NCI-H1105 treated with DMSO at 0.1 percent for 48 hours (cell line): ENCODE data around the gene FAM107B.

ENCODE experiments used
- DNase-seq: peaks from one replicate; lab custom pipeline; 2025; lab: John Stamatoyannopoulos, UW

FAM107B gene

GRCh38 chr10:14535457-14536130, 239.1 kb downstream of the FAM107B start:
- no peak for DNase-seq

GRCh38 chr10:14534152-14534551, 240.5 kb downstream of the FAM107B start:
- no peak for DNase-seq

GRCh38 chr10:14533295-14533694, 241.4 kb downstream of the FAM107B start:
- no peak for DNase-seq

GRCh38 chr10:14532473-14533251, 242.0 kb downstream of the FAM107B start:
- no peak for DNase-seq

- DNase-seq, result no peak
These were observed 242.7 kb downstream of the FAM107B start for GRCh38 chr10:14531974-14532373.

GRCh38 chr10:14530465-14530864, 244.2 kb downstream of the FAM107B start:
- no peak for DNase-seq

GRCh38 chr10:14529351-14529750, 245.3 kb downstream of the FAM107B start:
- no peak for DNase-seq

- DNase-seq, result no peak
These were observed 246.2 kb downstream of the FAM107B start for GRCh38 chr10:14528450-14528849.

- no peak for DNase-seq
These were observed 246.8 kb downstream of the FAM107B start for GRCh38 chr10:14527915-14528314.

- no peak for DNase-seq
These were observed 247.4 kb downstream of the FAM107B start for GRCh38 chr10:14527134-14527844.

GRCh38 chr10:14526326-14526725, 248.4 kb downstream of the FAM107B start:
- DNase-seq, result no peak

GRCh38 chr10:14524691-14525324, 249.9 kb downstream of the FAM107B start:
- DNase-seq, result no peak

- DNase-seq, result no peak
These were observed 251.4 kb downstream of the FAM107B start for GRCh38 chr10:14523286-14523685.

- DNase-seq, result no peak
These were observed 254.9 kb downstream of the FAM107B start for GRCh38 chr10:14519785-14520184.

- no peak for DNase-seq
These were observed 256.5 kb downstream of the FAM107B start for GRCh38 chr10:14518149-14518548.

- no peak for DNase-seq
These were observed 261.6 kb downstream of the FAM107B start for GRCh38 chr10:14513123-14513522.

- no peak for DNase-seq
These were observed 264.4 kb downstream of the FAM107B start for GRCh38 chr10:14510346-14510745.

GRCh38 chr10:14508725-14509124, 266.0 kb downstream of the FAM107B start:
- DNase-seq, result no peak

GRCh38 chr10:14507781-14508180, 266.9 kb downstream of the FAM107B start:
- no peak for DNase-seq

- DNase-seq, result peak; percentile 61
These were observed 267.5 kb downstream of the FAM107B start for GRCh38 chr10:14507176-14507575.

- no peak for DNase-seq
These were observed 272.3 kb downstream of the FAM107B start for GRCh38 chr10:14502431-14502830.

- no peak for DNase-seq
These were observed 274.4 kb downstream of the FAM107B start for GRCh38 chr10:14500172-14500765.
